HCEC 1CT (cell line): ENCODE data around the gene KLHL30.
A peak's percentile ranks its signal among the peaks of the same experiment; 100 is the strongest.

Experiments
- DNase-seq: peaks from one replicate; pipeline ENCODE4 v3.0.0-alpha.2; 2017

The KLHL30 gene

DNA sequence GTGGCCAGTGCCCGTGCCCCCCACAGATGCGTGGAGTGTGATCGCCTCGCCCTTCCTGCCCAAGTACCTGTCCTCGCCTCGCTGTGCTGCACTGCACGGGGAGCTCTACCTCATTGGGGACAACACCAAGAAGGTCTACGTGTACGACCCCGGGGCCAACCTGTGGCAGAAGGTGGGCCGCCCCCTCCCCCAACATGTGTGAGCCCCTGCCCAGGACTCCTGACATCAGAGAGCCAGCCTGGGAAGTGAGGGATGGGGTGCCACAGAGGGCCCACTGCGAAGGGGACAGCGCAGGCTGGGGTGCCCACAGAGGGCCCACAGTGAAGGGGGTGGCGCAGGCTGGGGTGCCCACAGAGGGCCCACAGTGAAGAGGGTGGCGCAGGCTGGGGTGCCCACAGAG, 10.5 kb downstream of the KLHL30 start:
- DNase-seq: no peak

DNA sequence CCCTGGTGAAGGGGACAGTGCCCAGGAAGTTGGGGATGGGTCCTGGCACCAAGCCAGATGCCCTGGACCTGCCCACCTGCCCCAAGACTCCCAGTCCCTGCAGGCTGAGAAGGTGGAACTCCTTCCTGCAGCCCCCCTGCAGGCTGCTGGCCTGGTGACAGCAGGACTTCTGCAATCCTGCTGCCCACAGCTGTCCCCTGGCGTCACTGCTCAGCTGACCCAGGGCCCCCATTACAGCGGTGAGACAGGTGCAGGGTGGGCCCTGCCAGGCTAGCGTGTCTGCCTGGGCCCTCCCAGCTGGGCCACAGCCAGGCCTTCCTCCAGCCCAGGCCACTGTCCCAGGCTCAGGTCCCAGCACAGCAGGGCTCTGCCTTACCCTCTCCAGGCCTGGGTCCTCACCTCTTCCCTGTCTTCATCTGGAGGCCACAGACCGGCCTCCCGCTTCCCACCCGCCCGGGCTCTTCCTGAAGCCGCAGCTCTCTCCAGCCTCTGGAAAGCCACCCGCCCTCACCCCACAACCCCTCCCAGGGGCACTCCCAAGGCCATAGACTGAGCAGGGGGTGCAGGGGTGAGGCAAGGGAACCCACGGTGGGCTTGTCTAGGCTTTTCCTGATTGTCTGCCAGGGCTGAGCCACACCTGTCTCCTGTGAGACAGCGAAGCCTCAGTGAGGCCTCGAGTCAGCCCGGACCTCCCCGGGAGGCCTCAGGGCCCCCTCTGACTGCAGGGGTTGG, 11.5 kb downstream of the KLHL30 start:
- DNase-seq: no peak

DNA sequence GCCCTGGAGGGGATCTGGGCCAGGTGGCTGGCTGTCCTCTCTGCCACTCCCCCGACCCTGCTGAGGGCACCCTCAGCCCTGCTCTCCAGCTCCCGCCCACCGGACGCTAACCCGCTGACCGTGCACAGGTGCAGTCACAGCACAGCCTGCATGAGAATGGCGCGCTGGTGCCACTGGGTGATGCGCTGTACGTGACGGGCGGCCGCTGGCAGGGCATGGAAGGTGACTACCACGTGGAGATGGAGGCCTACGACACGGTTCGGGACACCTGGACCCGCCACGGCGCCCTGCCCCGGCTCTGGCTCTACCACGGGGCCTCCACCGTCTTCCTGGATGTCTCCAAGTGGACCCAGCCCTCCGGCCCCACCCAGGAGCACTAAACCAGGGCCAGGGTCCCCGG, 12.2 kb downstream of the KLHL30 start:
- no peak for DNase-seq

DNA sequence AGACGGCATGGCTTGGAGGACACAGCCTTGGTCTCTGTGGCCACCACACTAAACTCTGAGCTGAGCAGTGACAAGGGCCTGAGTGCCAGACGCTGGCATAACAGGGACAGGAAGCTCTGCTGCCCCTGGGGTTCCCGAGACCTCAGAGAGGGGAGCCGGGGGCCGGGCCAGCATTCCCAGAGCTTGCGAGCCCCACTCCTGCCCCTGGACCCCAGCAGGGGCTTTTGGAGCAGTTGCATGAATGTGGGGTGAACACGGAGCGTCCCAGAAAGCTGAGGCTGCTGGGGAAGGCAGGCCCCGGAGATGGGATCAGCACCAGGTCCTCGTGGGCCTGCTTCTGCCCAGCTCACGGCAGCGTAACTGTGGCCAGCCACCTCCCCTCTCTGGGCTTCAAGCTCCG, 12.7 kb downstream of the KLHL30 start:
- no peak for DNase-seq

DNA sequence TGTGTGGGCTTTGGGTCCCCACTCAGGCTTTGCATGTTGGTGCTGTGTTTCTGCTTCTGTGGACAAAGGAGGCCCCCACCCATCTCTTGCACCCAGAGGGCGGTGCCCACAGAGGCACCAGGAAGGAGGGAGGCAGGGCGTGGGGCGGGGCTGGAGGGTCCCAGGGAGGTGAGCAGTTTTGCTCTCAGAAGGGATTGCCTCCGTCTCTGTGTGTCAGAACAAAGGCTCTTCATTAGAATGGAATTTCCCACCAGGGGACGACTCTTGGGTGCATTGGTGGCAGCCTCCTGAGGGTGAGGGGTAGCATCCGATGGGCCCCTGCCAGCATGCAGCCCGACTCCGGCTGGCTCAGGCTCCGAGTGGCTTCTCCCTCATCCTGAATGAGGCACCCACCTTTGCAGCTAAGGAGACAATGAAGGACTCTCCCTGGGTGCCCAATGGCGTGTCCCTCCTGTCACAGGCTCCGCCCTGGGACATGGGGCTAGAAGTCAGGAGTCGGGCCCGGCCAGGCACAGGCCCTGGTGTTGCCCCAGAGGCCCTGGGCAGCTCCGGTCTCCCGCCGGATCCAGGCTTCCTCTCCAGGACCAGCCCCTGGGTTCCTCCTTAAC, 13.3 kb downstream of the KLHL30 start:
- no peak for DNase-seq

DNA sequence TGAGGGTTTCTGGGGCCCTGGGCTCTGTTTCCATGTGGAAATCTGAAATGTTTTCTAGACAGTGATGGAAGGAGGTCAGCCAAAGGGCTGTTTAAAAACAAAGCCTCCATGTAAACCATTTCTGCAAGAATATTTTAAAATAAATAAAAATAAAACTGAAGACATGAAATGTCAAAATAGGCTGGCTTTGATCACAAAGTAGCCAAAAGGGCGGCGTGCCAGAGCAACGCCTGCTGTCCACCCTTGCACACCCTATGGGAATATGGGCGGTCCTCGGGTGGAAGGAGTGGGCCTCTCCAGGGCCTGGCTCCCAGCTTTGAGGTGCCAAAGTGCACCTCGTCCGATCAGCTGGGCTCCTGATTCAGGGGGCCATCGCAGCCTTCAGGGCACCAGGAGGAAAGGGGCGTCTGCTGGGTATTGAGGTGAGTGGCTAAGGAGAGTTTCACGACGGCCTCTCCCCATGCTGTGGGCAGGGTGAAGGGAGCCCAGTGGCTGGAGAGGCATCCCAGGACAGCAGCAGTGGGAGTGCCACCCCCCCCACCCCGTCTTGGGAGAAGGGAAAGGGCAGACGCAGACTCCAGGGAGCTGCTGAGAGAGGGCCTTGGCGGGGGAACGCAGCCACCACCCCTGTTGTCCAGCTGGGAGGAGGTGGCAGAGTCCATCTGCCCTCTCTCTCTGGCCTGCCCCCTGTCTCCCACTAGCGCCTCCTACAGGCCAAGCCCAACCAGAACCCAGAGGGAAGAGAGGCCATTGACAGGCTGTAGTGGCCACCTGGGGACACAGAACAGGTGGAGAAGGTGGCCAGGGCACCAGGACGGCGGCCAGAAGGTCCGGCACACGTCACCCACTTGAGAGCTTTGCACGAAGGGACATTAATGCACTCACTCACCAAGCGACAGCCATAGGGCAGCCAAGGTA, 14.6 kb downstream of the KLHL30 start:
- no peak for DNase-seq

DNA sequence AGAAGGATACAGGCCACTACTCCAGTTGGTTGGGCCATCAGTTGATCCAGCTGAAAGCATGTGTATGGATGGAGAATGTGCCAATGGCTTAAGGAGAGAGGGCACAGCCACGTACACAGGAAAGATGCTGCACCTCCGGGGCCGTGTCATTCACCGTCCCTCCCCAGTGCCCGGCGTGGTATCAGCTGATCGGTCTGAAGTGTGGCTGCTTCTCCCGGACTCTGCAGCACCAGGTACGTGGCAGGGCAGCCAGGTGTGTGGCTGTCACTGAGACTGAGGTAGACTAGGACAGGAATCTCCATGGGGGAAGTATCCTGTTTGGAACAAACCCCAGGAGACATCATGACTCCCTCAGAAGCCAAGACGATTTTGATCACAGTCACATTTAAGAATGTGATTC, 16.1 kb downstream of the KLHL30 start:
- DNase-seq: no peak

DNA sequence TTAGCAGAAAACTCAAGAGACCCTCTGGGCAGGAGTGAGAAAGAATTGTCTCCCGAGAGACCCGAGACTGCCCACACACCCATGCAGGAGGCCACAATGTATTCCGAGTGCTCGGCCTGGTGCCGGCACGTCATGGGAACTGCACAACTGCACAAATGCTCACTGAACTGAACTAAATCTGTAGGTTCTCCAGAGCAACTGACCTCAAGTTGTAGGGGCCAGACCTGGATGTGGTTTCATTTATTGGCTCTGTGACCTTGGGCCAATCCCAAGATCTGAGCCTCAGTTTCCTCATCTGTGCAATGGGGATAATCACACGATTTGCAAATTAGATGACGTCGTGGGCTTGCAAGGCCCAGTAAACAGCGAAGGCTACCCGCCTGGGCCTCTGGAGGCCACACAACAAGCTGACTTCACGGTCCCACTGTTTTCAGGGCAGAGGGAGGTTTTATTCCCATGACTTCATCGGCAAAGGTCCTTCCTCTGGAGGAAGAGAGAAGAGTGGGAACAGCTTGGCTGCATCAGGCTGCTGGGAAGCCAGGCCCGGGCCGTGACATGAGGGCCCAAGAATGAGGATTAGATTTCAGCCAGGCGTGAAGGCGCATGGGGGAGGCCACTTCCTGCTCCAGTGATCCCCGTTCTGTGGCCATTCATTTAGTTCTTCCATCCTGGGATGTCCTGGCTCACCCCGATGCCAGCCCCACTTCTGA, 16.7 kb downstream of the KLHL30 start:
- peak; percentile 90 for DNase-seq

DNA sequence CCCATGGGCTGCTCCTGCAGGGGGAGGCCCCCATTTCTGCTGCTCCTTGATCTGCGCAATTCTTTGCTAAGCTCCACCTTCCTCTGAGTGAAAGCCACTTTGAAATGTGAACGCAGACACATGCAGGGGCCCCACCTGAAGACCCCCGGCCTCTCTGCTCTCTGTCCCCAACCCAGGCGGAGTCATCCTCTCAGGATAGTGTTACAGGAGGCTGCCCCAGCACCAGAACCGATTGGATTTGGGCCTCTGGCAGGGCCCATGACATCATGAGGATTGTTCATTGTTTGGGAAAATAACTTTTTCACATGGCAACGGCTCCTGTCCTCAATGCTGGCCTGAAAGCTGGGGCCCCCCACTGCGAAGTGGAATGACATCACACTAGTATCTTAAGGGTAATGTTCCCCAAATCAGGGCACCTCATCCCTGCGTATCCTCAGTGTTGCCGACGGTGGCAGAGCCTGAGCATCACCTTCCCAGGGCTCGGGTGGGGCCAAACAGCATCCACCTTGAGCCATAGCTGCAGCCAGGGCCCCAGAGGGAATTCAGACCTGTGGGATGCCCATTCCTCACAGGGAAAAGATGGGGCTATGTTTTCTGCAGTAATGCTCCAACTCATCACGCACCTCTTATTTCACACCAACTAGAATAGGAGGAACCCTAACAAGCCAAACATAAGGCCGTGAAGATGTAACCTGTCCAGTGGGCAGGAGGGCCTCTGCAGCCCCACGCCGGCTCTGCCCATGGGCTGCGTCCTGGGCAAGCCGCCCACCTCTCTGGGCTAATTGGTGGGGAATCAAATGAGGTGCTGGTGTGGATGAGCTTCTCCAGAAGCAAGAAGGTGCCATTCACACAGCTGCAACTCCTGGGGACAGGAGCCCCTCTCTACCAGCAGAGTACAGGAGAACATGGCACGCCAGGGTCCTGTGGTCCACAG, 17.6 kb downstream of the KLHL30 start:
- DNase-seq: peak; percentile 20

DNA sequence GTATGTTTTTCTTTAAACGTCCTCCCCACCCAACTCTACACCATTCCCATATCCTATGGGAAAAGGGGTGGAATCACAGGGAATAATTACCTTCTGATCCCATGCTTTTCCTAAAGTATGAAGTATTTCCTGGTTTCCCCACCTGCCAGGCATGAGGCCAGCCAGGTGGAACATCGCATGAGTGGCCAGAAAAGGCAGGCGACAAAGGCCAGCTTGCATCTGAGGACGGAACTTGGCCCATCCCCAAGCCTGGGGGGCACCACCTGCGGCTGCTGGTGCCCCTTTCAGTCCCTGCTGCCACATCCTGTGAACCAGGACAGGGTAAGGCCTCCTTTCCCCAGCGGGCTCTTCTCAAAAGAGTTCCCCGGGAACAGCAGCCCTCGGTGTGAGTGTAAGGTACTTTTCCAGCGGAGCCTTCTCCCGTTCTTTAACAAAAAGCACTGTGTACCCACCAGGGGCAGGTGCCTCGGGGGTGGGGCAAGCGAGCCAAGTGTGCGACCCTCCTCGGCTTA, 19.1 kb downstream of the KLHL30 start:
- no peak for DNase-seq

DNA sequence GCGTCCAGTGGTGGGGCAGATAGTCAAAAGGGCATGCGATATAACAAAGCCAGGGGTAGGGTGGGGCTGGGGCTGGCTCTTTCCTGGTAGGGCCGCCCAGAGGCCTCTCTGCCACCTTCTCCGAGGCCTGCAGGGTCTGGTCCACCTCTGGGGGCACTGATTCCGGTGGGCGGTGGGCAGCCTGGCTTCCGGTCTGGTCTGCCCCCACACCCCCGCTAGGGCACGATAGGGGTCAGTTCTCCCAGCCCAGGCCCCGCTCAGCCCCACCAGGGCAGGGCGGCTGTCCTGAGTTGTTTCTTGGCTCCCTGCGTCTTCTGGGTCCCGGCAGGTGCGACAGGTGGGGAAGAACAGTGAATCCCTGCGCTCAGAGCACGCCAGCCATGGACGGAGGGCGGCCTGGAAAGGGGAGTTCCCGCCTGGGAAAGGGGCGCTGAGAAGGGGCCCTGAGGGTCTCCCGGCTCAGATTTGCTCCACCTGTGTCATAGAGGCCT, 19.6 kb downstream of the KLHL30 start:
- no peak for DNase-seq

DNA sequence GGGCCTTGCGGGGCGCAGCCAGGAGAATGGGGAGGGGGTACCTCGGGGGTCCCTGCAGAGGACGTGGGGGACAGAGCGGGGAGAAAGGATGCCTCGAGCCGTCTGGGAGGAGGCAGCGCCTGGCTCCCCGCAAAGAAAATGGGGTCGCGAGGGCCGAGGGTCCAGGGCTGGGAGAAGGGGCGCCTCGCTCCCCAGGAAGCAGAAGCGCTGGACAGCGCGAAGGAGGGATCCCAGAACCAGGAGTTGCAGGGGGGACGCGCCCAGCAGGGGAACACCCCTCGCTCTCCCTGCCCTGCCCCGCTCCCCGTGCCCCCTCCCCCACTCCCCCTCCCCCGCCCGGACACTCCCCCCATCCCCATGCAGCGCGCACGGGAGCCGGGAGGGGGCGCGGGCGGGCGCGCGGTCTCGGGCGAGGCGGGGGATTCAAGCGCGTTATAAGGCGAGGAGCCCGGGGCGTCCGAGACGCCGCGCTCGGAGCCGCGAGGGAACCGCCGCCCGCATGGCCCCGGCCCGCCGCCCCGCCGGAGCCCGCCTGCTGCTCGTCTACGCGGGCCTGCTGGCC, 20.1 kb downstream of the KLHL30 start, which contains the start of gene ERFE:
TSS of gene ERFE (plus strand) at position 462 of the 562 bp plus-strand sequence. CDS start at position 500, 38 bp downstream.
- DNase-seq: peak; percentile 22

DNA sequence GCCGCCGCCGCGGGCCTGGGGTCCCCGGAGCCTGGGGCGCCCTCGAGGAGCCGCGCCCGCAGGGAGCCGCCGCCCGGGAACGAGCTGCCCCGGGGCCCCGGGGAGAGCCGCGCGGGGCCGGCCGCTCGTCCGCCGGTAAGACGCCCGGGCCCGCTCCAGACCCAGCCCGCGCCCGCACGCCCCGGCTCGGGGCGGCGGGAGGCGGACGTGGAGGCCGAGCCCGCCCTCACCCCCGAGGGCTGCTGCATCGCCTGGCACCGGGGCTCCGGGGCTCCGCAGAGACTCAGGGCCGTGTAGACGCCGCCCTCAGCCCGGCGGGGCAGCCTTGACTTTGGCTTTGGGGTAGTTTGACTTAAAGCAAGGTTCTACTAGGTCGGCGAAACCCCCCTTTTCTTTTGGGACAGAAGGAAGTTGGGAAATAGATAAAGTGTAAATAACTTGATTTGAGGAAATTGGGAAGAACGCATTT, 20.6 kb downstream of the KLHL30 start:
- peak; percentile 6 for DNase-seq

DNA sequence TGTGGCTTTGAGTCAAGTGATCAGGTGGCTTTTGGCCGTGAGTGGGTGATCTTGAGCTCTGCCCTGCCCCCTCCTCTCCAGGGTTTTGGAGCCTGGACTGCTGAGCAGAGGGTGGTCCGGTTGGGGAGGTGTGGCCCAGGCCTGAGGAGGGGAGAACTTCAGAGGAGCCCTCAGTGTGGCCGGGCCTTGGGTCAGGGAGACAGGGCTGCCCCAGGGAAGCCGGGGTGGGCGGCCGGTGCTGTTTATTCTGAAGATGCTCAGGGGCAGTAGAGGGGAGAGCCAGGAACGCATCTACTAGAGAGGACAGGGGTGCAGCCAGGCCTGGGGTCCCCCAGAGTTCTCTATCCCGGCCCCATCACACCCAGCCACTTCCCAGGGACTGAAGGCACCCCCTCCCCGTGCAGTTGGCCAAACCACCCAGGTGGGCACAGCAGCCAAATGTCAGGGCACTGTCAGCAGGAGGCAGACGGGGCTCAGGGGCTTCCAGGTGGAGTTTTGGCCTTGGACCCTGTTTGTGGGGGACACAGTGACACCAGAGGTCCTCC, 21.3 kb downstream of the KLHL30 start:
- no peak for DNase-seq

DNA sequence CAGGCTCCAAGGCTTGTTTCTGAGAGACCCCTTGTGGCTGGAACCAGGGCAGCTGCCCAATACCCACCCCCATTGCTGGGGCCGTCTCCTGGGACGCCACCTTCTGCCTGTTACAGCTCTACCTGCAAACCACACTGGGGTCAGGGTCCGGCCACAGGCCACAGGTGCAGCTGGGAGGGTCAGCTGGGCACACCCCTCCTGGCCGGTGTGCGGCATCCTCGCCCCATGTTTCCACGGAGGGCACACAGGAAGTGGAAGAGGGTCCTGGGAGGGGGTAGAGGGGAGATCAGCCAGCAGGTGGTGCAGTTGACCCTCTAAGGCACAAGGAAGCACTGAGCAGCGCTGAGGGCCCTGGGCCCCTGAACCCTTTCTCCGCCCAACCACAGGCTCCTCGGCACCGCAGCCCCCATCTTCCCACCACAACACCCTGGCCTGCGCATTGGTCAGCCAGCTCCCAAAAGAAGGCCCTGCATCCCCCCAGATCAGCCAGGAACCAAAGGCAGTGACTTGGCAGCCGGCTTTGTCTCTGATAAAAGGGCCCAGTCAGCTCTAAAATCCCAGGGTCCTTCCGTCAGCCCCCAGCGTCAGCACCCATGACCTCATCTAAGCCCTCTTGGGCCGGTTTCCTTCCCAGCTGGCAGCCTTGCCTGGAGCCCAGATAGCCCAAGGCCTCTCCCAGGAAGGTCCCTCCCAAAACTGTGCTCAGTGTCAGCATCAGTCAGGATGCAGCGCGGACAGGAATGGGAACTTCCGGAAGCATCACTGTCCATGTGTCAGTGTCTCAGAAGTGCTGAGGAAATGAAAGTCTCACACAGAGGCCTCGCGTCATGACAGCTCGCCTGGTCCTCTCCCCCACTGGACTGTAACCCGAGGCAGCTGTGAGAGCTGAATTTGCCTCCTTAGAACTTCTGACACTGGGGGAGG, 22.0 kb downstream of the KLHL30 start:
- no peak for DNase-seq

DNA sequence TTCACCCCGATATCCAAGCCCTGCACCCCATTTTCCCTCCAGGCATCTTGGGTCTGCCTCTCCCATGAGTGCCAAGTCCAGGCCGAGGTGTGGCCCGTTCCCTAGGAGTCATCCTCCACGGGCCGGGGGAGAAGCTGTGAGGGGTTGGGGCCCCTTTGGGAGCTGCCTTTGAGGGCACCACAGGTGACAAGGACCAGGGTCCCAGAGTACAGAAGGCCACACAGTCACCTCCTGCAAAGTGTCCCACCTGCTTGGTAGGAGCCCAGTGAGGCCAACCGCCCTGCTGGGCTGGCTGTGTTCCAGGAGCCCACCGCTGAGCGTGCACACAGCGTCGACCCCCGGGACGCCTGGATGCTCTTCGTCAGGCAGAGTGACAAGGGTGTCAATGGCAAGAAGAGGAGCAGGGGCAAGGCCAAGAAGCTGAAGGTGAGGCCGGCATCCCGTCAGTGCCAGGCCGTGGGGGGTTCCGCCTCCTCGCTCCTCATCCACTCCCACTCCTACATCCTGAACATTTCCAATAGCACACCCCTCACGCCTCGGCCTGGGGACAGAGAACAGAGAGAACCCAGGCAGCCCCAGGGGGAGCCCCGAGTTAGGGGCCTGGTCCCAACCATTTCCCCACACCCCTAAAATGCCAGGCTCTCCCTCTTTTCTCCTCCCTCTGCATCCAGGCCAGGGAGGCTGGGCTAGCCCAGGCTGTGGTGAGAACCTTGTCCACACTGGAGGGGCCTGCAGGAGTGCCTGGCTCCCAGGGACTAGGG, 23.0 kb downstream of the KLHL30 start:
- DNase-seq: no peak

DNA sequence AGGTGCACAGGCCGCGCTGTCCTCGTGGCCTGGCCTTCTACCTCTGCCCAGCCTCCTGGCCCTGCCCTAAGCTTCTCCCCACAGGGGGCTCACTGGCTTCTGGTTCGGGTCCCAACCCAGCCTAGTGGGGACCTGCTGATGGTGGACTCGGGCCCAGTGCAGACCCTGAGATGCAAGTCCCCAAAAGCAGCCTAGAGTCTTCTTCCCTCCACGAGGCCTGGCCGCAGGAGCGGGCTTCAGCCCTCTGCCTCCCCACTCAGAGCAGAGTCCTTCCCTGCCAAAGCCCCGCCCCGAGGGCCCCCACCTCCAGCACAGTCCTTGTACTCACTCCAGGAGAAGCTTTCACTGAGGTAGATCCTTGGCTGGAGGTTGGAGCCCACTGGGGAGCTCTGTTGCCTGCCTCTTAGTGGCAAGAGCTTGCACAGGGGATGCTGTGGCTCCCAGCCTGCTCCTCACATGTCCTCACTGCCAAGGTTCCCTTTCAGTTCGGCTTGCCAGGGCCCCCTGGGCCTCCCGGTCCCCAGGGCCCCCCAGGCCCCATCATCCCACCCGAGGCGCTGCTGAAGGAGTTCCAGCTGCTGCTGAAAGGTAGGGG, 23.9 kb downstream of the KLHL30 start:
- no peak for DNase-seq

DNA sequence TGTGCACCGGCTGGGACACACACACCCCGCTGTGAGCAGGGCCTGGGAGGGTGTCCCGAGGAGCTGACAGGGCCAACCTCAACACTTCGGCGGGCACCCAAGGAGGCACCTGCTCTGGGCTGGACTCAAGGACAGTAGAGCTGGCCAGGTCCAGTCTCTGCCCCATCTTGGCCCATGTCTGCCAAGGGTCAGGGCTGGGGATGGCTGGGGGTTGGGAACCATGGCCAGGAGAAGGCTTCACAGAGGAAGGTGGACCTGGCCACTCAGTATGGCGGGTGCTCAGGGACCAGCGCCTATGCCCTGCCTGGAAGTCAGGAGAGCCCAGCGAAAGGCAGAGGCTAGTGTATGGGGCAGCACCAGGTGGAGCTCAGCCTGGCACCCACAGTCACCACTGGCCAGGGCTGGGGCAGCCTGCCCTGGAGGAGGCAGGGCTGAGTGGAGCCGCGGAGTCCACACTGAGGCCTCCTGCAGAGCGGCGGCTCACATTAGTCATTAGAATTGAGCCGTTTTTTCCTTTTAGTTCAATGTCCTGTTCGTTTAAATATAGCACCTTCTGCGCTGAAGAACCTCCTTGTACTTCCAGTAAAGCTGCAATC, 24.5 kb downstream of the KLHL30 start:
- DNase-seq: no peak
